GM12865 (cell line): ENCODE measurements around the gene LEMD2.

Experiments
- DNase-seq: peaks from one replicate; pipeline ENCODE4 v3.0.0; 2010; ENCODE audit warnings: low read depth
- H3K4me3 ChIP-seq: 2 replicates; pipeline ENCODE4 v1.5.1; 2011; ENCODE audit warnings: mild to moderate bottlenecking, low read depth, low read length, control low read depth
- CTCF ChIP-seq: IDR thresholded peaks from 2 replicates; pipeline ENCODE4 v1.5.1; 2011; ENCODE audit warnings: low read length, control low read depth, low read depth, inconsistent platforms; ENCODE audit not compliant: insufficient read depth; ENCODE audit errors: missing control alignments

Gene LEMD2

DNA sequence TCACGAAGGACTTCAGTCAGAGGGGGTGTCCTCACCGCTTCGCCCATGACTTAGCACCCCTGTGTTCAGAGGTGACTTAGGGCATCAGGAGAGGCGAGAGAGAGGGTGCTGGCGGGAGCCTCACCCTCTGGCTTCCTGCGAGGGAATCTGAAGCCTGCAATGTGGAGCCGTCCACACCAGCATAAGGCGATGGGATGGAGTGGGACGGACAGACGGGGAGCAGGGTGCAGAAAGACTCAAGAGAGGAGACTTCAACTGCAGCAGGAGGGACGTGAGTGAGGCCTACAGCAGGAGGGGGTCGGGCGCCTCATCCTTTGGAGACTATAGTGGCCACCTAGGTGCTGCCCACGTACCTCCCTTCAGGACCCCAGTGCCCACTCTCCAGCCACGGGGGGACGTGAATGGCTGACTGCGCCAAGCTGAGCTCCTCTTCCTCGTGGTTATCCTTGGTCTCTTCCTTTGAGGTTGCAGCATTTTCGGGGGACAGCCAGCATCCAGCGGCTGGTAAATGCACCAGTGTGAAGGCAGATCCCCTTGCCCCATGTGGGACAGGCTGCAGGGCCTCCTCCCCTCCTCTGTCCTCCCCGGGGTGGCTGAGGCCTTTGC is 41.8 kb upstream of the LEMD2 start:
- no peak overlapping the region for H3K4me3 ChIP-seq
- no peak for TF ChIP-seq CTCF
- no peak for DNase-seq

GRCh38 chr6:33828764-33829731 is 40.1 kb upstream of the LEMD2 start:
- no peak for TF ChIP-seq CTCF
- no peak for DNase-seq
- no peak overlapping the region for H3K4me3 ChIP-seq

DNA sequence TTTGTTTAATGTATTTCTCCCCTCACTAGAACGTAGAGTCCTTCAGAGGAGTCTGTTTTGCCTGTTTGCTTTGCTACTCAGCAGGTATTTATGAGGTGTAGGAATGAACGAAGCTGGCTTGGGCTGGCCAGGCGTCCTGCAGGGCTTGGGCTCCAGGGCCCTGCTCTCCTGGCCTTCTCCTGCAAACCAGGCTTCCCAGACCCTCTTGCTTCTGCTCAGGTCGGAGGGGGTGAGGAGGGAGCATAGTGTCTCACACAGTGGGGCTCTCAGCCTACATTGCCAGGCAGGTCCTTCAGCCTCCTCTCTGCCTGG is 39.5 kb upstream of the LEMD2 start:
- no peak for DNase-seq
- TF ChIP-seq CTCF, result no peak
- H3K4me3 ChIP-seq, result no peak overlapping the region

- no peak for TF ChIP-seq CTCF
- no peak overlapping the region for H3K4me3 ChIP-seq
- DNase-seq, result no peak
Measured at GRCh38 chr6:33827546-33828451, 38.9 kb upstream of the LEMD2 start.

DNA sequence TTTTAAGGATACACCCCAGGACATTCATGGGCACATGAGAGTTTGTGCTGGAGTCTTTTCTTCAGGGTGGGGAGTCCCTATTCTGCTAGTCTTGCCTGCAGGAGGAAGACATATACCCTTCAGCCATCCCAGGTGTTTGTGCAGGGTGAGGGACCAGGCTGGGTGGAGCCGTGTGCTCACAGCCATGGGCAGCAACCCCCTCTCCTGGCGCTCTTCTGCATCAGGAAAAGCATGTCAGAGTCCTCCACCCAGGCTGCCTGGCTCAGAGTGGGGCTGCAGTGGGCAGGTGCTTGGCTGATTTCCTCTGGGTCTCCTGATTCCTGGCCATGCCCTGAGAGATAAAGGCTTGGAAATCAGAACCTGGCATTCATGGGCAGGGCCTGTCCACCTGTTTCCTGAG is 37.6 kb upstream of the LEMD2 start:
- H3K4me3 ChIP-seq, result no peak overlapping the region
- TF ChIP-seq CTCF, result no peak
- DNase-seq, result no peak

DNA sequence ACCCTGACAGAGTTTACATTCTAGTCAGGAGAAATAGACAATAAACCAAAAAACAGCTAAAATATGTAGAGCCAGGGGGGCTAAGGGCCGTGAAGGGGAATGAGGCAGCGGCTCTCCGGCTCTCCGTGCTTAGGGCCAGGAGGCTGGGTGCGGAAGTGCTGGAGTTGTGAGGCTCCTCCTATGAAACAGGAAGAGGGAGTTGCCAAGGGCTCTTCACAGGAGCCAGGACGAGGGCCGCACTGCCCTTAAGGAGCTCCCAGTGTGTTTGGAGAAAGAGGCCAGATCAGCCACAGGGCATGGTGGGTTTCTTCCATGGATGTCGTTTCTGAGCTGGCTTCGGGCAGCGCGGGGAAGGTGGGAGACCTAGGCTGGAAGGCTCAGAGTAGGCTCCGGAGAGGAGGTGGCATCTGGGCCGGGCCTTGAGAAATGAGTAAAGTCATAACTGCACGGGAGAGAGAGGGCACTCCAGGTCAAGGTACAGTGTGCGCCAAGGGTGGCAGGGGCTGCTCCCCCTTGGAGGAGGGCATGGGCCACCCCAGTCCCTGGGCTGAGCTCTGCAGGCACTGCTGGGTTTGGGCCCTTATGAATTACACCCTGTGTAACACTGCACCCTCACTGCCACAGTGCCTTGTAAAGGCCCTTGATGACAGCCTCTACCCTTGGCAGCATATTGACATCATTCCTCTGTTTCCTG is 35.7 kb upstream of the LEMD2 start:
- no peak for TF ChIP-seq CTCF
- H3K4me3 ChIP-seq, result no peak overlapping the region
- no peak for DNase-seq
